Stimulated activated naive CD8-positive, alpha-beta T cell treated with anti-CD3 and anti-CD28 coated beads, Interleukin-15, Interleukin-2, amounts not matched to agents 100 U/mL and 50 U/mL, for 24 hours (primary cell): ENCODE data around the gene CD180.
"Not testable (repeated sequence)": the region's sequence is repeated elsewhere in the genome, so short reads cannot be mapped to it uniquely, and the experiment has no call there.

Experiments used
- ATAC-seq: fragments of 150-1000 bp; cut with Tn5 transposase; one replicate; pipeline ENCODE4 v1.10.0; 2021
- DNase-seq: peaks from one replicate; pipeline ENCODE4 v3.0.0; 2021

The CD180 gene

DNA sequence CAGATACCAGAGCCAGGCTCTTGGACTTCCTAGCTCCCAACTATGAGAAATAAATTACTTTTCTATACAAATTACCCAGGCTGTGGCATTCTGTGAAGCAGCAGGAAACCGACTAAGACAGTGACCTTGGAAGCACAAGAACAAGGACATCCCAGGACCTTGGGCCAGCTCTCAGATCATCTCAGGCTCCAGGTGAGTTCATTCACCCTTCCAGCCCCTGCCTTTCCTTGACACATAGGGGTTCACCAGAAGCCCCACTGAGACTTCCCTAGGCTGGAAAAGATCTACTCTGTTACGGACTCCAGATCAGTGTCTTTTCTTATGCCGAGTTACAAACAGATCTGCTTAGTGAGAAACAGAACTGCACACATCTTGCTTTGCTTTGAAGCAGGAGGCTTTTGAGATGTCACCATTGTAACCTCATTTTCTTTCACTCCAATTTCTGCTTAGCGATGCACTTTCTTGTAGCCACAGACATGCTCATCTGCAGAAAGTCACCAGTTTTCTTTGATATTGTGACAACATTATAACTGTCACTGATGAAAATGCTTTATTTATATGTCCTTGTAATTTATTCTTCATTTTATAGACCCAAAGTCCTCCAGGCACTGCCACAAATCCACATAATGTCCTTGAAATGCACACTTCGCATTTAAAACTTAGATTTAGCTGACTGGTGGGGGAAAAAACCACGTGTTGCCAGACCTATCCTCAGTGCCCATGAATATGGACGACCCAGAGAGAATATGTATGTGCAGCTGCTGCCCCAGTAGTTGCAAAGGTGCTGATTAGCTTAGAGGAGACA, 8.1 kb downstream of the CD180 start:
- no peak for DNase-seq
- ATAC-seq, result no peak

DNA sequence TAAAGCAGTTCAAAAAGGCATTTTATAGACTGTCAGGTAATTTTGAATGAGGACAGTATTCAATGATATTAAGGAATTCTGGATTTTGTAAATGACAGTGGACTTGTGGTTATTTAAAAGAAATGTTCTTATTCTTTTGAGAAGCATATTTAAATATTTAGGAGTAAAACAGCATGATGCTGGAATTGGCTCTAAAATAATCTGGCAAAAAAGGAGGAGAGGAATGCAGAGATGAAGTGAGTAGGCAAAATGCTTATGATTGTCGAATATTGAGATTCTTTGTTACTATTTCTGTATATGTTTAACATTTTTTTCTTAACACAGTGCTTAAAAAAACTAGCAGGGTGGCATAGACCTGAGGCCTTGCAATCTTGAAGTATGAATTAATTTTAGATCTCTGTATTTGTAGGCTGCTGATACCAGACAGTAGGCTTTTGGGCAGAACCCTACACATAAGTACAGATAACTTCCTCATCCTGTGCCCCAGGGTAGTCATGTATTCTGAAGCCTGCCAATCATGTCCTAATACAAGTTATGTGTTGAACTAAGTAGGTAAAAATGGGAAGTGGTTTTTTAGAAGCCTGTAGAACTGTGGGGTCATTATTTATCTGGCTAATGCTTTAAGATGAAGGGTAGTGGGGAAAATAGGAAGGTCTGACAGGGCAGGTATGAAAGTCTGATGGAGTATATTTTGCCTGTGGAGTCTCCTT, 9.4 kb downstream of the CD180 start:
- DNase-seq (no peak), ATAC-seq (no peak)

DNA sequence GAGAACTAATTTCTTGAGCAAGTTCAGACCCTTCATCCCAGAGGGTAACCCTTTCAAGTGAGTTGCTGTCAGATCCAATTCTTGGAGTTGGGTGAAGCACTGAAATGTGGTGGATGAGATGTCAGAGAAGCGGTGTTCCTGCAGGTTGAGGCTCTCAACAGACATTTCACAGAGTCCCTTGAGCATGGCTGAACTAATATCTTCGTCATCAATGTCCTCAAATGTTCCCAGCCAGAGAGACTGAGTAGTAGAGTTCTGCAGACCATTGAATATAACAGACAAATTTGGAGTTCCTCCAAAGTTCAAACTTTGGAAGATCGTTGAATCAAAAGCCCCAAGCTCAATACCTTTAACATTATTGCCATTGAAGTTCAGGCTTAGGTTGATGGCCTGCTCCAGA, 12.7 kb downstream of the CD180 start:
- ATAC-seq, result no peak
- no peak for DNase-seq

DNA sequence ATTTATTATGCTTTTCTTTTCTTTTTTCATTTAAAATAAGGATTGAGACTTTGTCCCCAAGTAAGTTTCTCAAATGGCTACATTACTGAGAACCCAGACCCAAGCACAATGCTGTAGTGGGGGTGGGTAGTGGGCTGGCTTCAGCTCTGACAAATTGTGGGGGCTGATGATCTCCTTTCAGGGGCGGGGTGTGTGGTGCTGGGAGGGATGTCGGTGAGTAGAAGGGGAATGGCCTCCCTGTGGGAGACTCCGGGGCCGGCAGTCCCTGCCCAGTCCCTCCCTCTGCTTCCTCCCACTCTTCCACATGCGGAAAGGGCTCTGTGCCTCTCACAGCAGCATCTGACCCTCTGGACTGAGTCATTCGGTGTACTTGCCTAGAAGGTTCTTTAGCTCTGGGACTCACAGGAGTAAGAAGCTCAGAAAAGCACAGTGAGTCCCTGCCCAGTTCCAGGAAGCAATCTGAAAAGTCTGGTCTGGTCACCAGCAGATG, 14.3 kb downstream of the CD180 start:
- DNase-seq, result no peak

DNA sequence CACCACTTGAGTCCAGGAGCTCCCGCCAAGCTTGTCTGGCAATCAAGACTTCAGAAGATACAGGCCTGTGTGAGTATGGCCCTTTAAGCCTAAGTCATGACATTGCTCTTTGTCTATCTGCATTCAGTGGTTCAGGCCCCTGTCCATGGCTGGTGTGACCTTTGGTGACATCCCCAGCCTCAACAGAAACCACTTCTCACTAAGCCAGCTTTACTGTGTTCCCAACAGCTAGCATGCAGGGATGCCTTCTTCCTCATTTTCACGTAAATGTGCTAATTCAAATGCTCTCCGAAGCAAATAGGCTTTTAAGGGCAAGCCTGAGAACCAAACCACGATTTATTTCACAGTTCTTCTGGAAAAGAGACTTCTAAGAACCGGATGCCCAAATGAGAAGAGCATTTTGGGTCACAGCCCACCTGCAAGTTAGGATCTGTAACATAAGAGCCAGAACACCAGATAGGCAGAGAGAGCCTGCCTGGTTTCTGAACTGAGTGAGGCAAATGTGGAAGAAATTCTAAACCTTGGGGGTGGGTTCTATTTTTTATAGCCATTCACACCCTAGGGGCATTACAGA, 14.9 kb downstream of the CD180 start:
- ATAC-seq, result peak; percentile 48
- no peak for DNase-seq

More for the DNA sequence above, 14.3 kb downstream of the CD180 start:
- ATAC-seq, result peak; percentile 40

DNA sequence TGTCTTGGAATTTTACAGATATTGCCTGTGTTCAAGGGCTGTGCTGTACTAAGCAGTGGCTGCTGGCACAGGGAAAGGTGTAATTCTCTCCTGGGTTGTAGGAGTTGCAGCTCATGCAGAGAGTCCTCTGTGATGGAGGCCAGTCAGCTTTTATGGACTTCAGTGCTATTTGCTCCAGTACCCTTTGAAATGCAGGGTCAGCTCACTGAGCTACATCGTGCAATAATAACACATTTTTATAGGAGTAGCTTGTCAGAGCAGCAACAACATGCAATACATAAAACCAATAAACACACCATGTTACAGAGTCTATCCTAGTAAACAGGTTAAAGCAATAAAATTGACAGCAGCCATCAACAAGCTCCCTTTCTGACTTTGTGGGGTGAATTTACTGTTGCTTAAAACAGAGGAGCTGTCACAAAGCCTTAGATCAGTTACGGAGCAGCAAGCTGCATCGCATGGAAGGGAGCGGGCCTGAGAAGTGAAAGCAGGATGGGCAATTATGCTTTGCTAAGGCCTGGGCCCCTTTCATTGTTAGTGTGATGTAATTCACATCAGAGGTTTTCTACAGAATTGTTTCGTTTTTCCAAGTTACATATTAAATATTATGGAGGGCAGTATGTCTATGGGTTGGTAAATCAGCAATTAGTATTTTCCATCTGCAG, 16.8 kb downstream of the CD180 start:
- DNase-seq, result no peak
- ATAC-seq, result no peak

DNA sequence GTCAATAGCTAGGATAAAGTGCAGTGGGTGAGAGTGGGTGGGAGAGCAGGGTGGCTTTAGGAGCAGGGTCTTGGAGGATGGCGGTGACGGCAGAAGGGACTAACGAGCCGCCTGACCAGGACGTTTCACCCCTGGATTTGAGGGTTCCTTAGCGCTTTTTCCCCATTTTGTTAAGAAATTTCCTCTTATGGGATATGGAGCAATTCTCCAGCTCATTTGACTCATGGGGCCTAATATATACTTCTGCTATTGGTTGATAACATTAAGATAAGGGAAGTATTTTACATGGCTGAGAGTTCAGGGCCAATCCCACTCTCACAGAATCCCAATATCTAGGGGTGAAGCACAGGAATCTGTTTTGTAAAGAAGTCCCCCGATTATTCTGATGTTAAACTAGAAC, 17.6 kb downstream of the CD180 start:
- no peak for DNase-seq
- ATAC-seq, result no peak

DNA sequence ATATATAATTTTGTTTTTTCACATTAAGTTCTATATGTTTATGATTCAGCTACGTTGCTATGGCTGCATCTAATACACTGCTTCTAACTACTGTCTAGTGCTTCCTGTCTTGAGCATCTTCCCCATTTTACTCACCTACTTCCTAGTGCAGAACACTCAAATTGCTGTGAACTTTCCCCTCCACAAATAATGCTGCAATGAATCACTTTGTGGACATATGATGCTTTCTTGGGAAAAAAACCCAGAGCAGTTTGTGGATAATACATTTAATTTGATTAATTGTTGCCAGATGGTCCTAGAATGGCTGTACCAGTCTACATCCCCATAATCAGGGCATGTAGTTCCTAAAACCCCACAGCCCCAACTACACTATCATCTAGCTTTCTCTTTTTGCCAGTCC, 18.5 kb downstream of the CD180 start:
- DNase-seq (no peak), ATAC-seq (no peak)

DNA sequence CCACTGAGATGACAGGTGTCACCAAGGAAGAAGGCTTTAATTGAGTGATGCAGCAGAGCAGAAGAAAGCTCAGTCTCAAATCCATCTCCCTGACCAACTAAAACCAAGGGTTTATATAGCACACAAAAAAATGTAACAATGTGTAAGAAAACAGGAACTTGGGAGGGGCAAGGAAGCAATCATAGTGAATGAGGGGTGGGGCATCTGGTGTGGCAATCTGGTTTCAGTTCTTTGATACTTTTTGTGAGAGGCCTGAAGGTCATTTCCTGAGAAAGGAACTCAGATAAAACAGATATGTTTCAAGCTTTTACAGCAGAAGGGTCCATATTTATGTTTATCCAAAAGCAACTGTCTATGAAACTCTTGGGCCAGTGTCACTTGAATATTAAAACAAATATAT, 19.7 kb downstream of the CD180 start:
- ATAC-seq, result no peak
- DNase-seq, result no peak

DNA sequence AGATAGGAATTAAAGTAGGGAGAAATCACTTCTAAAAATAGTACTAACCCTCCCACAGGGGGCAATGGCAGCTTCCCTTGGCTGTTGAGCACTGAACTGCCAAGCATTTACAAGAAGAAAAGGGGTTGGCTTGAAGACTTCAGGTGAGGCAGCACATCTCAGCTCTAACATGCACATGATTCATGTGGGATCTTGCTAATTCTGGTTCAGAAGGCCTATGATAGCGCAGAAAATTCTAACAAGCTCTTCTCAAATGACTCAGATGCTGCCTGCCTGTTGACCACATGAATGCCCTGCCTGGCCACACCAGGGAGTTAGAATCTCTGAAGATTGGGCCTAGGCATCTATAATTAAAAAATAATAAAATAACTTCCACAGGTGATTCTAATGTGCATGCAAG, 22.6 kb downstream of the CD180 start:
- DNase-seq (no peak), ATAC-seq (peak; percentile 57)

DNA sequence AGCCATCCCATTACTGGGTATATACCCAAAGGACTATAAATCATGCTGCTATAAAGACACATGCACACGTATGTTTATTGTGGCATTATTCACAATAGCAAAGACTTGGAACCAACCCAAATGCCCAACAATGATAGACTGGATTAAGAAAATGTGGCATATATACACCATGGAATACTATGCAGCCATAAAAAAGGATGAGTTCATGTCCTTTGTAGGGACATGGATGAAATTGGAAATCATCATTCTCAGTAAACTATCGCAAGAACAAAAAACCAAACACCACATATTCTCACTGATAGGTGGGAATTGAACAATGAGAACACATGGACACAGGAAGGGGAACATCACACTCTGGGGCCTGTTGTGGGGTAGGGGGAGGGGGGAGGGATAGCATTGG, 23.2 kb downstream of the CD180 start:
- ATAC-seq, DNase-seq: not testable (repeated sequence)

DNA sequence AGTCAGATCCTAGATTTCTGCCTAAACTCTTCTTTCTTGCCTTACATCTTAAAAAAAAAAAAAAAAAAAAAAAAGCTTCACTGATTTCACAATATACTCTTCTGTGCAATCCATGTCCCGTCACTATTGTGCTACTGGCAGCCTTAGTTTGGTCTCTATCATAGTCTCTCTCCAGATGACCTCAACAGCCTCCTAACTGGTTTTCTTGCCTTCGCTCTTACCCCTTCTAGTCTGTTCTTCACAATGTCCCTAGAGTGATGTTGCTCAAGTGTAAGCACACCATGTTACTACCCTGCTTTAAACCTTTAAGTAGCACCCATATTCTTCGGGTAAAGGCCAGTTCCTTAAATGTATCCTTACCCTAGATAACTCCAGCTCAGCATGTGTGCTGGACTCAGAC, 25.8 kb downstream of the CD180 start:
- DNase-seq (no peak), ATAC-seq (no peak)

DNA sequence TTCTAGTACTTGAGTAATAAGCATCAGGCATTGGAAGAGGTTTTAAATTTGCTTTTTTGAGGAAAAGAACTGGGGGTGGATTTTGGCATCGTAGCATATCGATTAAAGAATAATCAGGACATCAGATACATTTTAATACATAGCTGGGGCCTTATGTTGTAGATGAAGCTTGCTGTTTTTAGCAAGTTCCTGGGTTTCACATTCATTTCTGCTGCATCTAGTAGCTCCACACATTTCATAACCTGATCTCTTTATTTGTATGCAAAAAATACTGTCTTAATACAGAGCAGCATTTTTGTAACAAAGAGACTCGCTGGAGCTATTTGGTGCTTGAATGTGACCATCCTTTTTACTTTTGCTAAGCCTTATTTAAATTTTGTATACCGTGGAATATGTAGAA, 28.5 kb downstream of the CD180 start:
- ATAC-seq, result no peak
- no peak for DNase-seq

DNA sequence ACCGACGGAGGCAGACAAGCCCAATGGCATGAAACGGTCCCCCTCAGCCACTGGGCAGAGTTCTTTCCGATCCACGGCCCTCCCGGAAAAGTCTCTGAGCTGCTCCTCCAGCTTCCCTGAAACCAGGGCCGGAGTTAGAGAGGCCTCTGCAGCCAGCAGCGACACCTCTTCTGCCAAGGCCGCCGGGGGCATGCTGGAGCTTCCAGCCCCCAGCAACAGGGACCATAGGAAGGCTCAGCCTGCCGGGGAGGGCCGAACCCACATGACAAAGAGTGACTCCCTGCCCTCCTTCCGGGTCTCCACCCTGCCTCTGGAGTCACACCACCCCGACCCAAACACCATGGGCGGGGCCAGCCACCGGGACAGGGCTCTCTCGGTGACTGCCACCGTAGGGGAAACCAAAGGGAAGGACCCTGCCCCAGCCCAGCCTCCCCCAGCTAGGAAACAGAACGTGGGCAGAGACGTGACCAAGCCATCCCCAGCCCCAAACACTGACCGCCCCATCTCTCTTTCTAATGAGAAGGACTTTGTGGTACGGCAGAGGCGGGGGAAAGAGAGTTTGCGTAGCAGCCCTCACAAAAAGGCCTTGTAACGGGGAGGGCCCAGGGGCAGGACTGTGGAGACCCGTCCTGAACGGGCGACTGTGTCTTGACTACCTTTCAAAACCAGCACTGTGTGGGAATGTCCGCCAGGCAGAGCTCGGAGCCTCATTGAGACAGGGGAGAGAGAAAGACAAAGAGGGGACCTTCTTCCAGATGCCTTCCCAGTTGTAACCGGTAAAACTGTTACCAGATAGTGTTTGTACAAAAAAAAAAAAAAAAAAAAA, 29.9 kb downstream of the CD180 start:
- DNase-seq, result peak; percentile 82
- peak; percentile 76 for ATAC-seq

DNA sequence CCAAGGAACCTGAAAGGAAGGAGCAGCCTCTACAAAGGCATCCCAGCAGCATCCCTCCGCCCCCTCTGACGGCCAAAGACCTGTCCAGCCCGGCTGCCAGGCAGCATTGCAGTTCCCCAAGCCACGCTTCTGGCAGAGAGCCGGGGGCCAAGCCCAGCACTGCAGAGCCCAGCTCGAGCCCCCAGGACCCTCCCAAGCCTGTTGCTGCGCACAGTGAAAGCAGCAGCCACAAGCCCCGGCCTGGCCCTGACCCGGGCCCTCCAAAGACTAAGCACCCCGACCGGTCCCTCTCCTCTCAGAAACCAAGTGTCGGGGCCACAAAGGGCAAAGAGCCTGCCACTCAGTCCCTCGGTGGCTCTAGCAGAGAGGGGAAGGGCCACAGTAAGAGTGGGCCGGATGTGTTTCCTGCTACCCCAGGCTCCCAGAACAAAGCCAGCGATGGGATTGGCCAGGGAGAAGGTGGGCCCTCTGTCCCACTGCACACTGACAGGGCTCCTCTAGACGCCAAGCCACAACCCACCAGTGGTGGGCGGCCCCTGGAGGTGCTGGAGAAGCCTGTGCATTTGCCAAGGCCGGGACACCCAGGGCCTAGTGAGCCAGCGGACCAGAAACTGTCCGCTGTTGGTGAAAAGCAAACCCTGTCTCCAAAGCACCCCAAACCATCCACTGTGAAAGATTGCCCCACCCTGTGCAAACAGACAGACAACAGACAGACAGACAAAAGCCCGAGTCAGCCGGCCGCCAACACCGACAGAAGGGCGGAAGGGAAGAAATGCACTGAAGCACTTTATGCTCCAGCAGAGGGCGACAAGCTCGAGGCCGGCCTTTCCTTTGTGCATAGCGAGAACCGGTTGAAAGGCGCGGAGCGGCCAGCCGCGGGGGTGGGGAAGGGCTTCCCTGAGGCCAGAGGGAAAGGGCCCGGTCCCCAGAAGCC, 30.8 kb downstream of the CD180 start:
- peak; percentile 86 for ATAC-seq
- DNase-seq, result peak; percentile 83

DNA sequence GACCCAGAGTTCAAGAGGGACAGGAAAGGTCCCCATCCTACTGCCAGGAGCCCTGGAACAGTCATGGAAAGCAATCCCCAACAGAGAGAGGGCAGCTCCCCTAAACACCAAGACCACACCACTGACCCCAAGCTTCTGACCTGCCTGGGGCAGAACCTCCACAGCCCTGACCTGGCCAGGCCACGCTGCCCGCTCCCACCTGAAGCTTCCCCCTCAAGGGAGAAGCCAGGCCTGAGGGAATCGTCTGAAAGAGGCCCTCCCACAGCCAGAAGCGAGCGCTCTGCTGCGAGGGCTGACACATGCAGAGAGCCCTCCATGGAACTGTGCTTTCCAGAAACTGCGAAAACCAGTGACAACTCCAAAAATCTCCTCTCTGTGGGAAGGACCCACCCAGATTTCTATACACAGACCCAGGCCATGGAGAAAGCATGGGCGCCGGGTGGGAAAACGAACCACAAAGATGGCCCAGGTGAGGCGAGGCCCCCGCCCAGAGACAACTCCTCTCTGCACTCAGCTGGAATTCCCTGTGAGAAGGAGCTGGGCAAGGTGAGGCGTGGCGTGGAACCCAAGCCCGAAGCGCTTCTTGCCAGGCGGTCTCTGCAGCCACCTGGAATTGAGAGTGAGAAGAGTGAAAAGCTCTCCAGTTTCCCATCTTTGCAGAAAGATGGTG, 31.6 kb downstream of the CD180 start:
- DNase-seq (no peak), ATAC-seq (no peak)

DNA sequence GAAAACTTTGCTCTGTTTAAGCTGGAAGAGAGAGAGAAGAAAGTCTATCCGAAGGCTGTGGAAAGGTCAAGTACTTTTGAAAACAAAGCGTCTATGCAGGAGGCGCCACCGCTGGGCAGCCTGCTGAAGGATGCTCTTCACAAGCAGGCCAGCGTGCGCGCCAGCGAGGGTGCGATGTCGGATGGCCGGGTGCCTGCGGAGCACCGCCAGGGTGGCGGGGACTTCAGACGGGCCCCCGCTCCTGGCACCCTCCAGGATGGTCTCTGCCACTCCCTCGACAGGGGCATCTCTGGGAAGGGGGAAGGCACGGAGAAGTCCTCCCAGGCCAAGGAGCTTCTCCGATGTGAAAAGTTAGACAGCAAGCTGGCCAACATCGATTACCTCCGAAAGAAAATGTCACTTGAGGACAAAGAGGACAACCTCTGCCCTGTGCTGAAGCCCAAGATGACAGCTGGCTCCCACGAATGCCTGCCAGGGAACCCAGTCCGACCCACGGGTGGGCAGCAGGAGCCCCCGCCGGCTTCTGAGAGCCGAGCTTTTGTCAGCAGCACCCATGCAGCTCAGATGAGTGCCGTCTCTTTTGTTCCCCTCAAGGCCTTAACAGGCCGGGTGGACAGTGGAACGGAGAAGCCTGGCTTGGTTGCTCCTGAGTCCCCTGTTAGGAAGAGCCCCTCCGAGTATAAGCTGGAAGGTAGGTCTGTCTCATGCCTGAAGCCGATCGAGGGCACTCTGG, 32.6 kb downstream of the CD180 start:
- no peak for ATAC-seq
- DNase-seq, result no peak

DNA sequence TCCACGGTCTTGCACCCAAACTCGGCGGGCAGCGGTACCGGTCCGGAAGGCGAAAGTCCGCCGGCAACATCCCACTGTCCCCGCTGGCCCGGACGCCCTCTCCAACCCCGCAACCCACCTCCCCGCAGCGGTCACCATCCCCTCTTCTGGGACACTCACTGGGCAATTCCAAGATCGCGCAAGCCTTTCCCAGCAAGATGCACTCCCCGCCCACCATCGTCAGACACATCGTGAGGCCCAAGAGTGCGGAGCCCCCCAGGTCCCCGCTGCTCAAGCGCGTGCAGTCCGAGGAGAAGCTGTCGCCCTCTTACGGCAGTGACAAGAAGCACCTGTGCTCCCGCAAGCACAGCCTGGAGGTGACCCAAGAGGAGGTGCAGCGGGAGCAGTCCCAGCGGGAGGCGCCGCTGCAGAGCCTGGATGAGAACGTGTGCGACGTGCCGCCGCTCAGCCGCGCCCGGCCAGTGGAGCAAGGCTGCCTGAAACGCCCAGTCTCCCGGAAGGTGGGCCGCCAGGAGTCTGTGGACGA, 33.3 kb downstream of the CD180 start:
- DNase-seq (no peak), ATAC-seq (no peak)

DNA sequence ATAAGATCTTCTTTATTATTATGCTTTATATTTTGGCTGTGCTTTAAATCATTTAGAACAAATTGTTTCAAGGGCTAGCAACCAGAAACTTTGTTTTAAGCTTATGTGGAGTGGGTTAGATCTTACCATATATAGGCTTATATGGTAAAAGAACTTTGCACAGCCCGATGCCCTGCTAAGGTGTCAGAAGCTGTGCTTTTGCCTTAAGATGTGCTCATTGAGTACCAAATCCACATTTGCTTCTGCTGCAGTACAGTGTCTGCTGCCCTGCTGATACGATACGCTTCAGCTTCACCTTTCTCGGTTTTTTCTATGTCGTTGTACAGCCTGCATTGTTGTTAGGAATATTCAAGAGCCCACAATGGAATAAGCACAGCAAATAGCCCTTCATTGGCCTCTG, 34.8 kb downstream of the CD180 start:
- DNase-seq (no peak), ATAC-seq (no peak)
